OCI-LY1 (cell line): Measurements from ENCODE around the gene PCSK4.

Experiments used
- CTCF ChIP-seq: fragments of 200-600 bp; sonication (generic), shearing (Covaris generic); IDR thresholded peaks from 2 replicates; pipeline ENCODE4 v1.5.1; 2017; ENCODE audit warnings: mild to moderate bottlenecking, antibody characterized with exemption, low read length, moderate library complexity, mixed read lengths
- EZH2 ChIP-seq: fragments of 200-600 bp; sonication (generic), shearing (Covaris generic); IDR thresholded peaks from 2 replicates; pipeline ENCODE4 v1.8.0; 2017; ENCODE audit warnings: borderline replicate concordance, mixed run types, mild to moderate bottlenecking, antibody characterized with exemption, low read length, moderate library complexity, mixed read lengths

- TF ChIP-seq CTCF: no peak
- TF ChIP-seq EZH2: no peak
Observed at GRCh38 chr19:1441677-1442438, 48.3 kb downstream of the PCSK4 start.
